Measurements from ENCODE around the gene COX8C. TPM values are rescaled to one million over a fixed set of nuclear protein-coding genes. Genes with fewer than 3 reads are reported as not detected.

Gene COX8C
- total RNA-seq, 1 experiment from 2014 or later = not detected

DNA sequence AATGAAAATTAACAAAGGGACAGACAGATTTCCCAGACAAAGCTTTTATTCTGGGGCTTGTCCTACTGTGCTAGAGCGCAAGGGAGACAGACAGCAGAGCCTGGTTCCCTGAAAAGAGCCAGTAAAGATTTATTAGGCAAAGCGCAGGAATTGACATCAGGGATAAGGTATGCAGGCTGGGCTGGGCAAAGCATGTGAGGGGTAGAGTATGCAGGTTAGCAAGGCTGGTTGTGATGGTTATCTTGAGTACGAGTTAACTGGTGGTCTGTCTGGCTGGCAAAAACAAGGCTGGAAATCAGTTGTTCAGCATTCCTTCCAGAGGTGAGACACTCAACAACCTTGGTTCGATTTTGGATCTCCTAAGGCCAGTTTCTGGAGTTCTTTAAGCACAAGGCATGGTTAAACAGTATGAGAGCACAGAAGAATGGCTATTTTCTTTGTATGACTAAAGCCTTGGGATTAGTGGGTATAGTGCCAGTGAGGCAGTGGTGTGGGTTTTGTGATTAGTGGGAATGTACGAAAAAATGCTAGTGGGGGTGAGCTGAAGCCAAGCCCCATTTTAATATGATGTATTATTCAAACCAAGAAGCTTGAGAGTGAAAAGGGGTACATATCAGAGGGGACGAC lies 45.0 kb upstream of the COX8C start:
- intact Hi-C loops (cut with micrococcal nuclease; ENCODE audit: unreplicated experiment) = no loop called here
- no peak overlapping the region for H3K4me3 ChIP-seq (ENCODE audit: low read depth, low read length, poor library complexity, severe bottlenecking)
- H3K36me3 ChIP-seq (ENCODE audit: insufficient read depth, low read length, poor library complexity, severe bottlenecking) = no peaks in the 10 kb centered on the region
- TF ChIP-seq, protein P1, sequence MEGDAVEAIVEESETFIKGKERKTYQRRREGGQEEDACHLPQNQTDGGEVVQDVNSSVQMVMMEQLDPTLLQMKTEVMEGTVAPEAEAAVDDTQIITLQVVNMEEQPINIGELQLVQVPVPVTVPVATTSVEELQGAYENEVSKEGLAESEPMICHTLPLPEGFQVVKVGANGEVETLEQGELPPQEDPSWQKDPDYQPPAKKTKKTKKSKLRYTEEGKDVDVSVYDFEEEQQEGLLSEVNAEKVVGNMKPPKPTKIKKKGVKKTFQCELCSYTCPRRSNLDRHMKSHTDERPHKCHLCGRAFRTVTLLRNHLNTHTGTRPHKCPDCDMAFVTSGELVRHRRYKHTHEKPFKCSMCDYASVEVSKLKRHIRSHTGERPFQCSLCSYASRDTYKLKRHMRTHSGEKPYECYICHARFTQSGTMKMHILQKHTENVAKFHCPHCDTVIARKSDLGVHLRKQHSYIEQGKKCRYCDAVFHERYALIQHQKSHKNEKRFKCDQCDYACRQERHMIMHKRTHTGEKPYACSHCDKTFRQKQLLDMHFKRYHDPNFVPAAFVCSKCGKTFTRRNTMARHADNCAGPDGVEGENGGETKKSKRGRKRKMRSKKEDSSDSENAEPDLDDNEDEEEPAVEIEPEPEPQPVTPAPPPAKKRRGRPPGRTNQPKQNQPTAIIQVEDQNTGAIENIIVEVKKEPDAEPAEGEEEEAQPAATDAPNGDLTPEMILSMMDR (conservative IDR thresholded peaks at IDR 0.05; ENCODE audit: low read depth, low read length) = no peak
- TF ChIP-seq EZH2 (IDR thresholded peaks at IDR 0.05; ENCODE audit: borderline replicate concordance, low read depth, low read length, poor library complexity, severe bottlenecking) = no peak
- ChIA-PET CTCF (no interaction called here), POLR2A (ENCODE audit: low non-redundant PET) (no interaction called here)
- BruUV-seq (replicated peaks) = no TSS peak
- no peak for DNase-seq (ENCODE audit: low spot score)
- no peaks in the 10 kb centered on the region for H3K27me3 ChIP-seq (replicated peaks; ENCODE audit: insufficient read depth, low read depth, low read length, poor library complexity)
- H3K4me1 ChIP-seq (ENCODE audit: insufficient read depth, low read length, poor library complexity, severe bottlenecking) = peaks cover 17% of the 10 kb centered on the region
- no peaks in the 10 kb centered on the region for H3K9me3 ChIP-seq (ENCODE audit: low read depth, low read length, poor library complexity, severe bottlenecking)
- H3K27ac ChIP-seq (ENCODE audit: low read depth, low read length, poor library complexity, severe bottlenecking) = no peak overlapping the region

DNA sequence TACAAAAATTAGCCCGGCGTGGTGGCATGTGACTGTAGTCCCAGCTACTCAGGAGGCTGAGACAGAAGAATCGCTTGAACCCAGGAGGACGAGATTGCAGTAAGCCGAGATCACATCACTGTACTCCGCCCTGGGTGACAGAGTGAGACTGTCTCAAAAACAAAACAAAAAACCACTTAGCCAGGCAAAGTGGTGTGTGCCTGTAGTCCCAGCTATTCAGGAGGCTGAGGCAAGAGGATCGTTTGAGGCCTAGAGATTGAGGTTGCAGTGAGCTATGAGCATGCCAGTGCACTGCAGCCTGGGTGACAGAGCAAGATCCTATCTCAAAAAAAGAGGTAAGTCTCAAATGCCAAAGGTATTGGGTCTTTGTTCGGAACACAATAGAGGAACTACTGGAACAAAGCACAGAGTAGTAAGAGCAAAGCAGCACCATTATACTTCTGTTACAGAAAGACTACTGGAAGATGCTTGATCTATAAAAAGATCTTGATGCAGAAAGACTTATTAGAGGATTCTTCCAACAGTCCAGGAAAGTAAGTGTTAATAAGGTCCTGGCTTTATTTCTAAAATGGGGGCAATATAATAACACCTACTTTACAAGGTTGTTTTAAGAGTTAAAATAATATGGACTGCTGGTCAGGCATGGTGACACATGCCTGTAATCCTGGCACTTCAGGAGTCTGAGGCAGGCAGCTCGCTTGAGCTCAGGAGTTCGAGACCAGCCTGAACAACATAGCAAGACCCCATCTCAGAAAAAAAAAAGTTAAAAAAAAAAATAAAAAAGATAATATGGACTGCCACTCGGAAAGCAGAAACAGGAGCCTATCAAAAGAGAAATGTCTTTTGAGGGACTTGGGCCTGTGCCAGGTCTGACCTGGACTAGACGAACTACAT lies 44.0 kb upstream of the COX8C start:
- H3K4me3 ChIP-seq (ENCODE audit: low read depth, low read length, poor library complexity, severe bottlenecking) = no peak overlapping the region
- no peaks in the 10 kb centered on the region for H3K36me3 ChIP-seq (ENCODE audit: insufficient read depth, low read length, poor library complexity, severe bottlenecking)
- CTCF ChIA-PET = no interaction called here
- H3K4me1 ChIP-seq (ENCODE audit: insufficient read depth, low read length, poor library complexity, severe bottlenecking) = peaks cover 18% of the 10 kb centered on the region
- H3K27ac ChIP-seq (ENCODE audit: low read depth, low read length, poor library complexity, severe bottlenecking) = no peak overlapping the region
- no TSS peak for BruUV-seq (replicated peaks)
- no peak for DNase-seq (ENCODE audit: low spot score)
- POLR2A ChIA-PET (ENCODE audit: low non-redundant PET) = no interaction called here
- intact Hi-C loops (cut with micrococcal nuclease; ENCODE audit: unreplicated experiment) = no loop called here
- no peaks in the 10 kb centered on the region for H3K9me3 ChIP-seq (ENCODE audit: low read depth, low read length, poor library complexity, severe bottlenecking)
- no peak for TF ChIP-seq EZH2 (IDR thresholded peaks at IDR 0.05; ENCODE audit: borderline replicate concordance, low read depth, low read length, poor library complexity, severe bottlenecking)
- TF ChIP-seq, protein P1 (conservative IDR thresholded peaks at IDR 0.05; ENCODE audit: low read depth, low read length) = no peak
- no peaks in the 10 kb centered on the region for H3K27me3 ChIP-seq (replicated peaks; ENCODE audit: insufficient read depth, low read depth, low read length, poor library complexity)

DNA sequence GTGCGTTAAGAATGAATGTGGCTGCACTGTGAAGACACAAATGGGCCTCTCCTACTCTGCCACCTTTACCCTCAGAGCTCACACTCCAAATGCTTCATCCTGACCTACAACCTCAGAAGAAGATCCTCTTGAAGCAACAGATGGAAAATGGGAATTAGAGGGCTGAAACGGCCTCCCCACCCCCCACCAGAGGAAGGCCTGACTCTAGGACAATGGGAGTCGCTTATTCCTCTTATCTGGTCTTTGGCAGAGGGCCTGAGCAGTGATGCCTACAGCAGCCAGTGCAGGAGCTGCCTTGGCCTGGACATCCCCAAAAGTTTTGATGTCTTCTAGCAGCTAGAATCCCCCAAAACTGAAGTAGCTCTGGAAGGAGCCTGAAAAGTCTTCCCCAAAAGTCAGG lies 43.3 kb upstream of the COX8C start:
- ChIA-PET CTCF (no interaction called here), POLR2A (ENCODE audit: low non-redundant PET) (interaction anchor here (0.7 kb wide), 1 partner anchor 990 kb away, joined by 4 read pairs; no protein-coding TSS in a partner anchor)
- Histone ChIP-seq H3K36me3 (ENCODE audit: insufficient read depth, low read length, poor library complexity, severe bottlenecking) (no peaks in the 10 kb centered on the region), H3K27me3 (replicated peaks; ENCODE audit: insufficient read depth, low read depth, low read length, poor library complexity) (no peaks in the 10 kb centered on the region), H3K4me3 (ENCODE audit: low read depth, low read length, poor library complexity, severe bottlenecking) (no peak overlapping the region), H3K27ac (ENCODE audit: low read depth, low read length, poor library complexity, severe bottlenecking) (no peak overlapping the region), H3K4me1 (ENCODE audit: insufficient read depth, low read length, poor library complexity, severe bottlenecking) (peaks cover 18% of the 10 kb centered on the region), H3K9me3 (ENCODE audit: low read depth, low read length, poor library complexity, severe bottlenecking) (no peaks in the 10 kb centered on the region)
- no TSS peak for BruUV-seq (replicated peaks)
- intact Hi-C loops (cut with micrococcal nuclease; ENCODE audit: unreplicated experiment) = no loop called here
- no peak for DNase-seq (ENCODE audit: low spot score)
- no peak for TF ChIP-seq EZH2 (IDR thresholded peaks at IDR 0.05; ENCODE audit: borderline replicate concordance, low read depth, low read length, poor library complexity, severe bottlenecking)
- TF ChIP-seq, protein P1 (conservative IDR thresholded peaks at IDR 0.05; ENCODE audit: low read depth, low read length) = no peak
